Fibroblast of pulmonary artery (primary cell): Measurements from ENCODE around the gene BCL10.

Experiments used
- DNase-seq: peaks from one replicate; pipeline ENCODE4 v3.0.0-alpha.2; 2010; ENCODE audit warnings: low read depth
- H3K4me3 ChIP-seq: replicated peaks from 2 replicates; pipeline ENCODE4 v1.5.1; 2011; ENCODE audit warnings: low read depth, mild to moderate bottlenecking, control low read depth, low read length, moderate library complexity
- TF ChIP-seq, protein P1 (sequence below): IDR thresholded peaks from 2 replicates; pipeline ENCODE4 v1.5.1; 2011; ENCODE audit warnings: mild to moderate bottlenecking, control low read depth, low read length, inconsistent platforms; ENCODE audit errors: missing control alignments

The BCL10 gene

DNA sequence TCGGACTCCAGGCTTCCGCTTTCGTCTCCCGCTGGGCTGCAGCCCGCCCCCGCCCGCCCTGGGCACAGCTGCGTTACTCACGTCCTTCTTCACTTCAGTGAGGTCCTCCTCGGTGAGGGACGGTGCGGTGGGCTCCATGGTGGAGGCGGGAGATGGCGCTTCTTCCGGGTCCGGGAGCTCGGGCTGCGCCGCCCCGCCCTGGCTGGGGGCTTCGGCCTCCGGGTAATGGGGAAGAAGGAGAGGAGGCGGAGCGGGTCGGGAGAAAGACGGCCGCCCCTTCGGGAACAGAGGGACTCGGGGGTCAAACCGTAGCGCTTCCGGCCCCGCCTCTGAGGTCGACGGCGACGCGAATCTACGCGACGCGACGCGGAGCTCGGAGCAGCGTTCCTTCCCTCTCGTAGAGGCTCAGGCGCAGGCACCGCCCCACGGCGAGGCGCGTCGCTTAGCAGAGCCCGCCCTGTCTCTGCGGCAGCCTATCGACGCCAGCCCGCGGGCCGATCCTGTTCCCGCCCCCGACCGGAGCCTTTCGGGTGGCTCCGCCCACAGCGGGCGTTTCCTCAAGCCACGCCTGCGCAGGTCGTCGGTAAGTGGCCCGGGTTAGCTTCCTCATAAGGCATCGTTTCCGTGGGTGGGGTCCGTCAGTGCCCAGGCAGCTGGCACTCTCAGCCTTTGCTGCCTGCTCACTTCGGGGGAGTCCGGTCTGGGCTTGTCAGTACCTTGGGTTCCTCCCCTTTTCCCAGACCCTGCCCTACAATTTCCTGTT lies at the start of gene BCL10:
BCL10 (minus strand) TSS at position 418 of the 763 bp plus-strand sequence; CDS start at position 138, 280 bp downstream.
- H3K4me3 ChIP-seq: peak within 1 kb of the TSS; percentile 86
- DNase-seq: peak; percentile 98
- TF ChIP-seq, protein P1, sequence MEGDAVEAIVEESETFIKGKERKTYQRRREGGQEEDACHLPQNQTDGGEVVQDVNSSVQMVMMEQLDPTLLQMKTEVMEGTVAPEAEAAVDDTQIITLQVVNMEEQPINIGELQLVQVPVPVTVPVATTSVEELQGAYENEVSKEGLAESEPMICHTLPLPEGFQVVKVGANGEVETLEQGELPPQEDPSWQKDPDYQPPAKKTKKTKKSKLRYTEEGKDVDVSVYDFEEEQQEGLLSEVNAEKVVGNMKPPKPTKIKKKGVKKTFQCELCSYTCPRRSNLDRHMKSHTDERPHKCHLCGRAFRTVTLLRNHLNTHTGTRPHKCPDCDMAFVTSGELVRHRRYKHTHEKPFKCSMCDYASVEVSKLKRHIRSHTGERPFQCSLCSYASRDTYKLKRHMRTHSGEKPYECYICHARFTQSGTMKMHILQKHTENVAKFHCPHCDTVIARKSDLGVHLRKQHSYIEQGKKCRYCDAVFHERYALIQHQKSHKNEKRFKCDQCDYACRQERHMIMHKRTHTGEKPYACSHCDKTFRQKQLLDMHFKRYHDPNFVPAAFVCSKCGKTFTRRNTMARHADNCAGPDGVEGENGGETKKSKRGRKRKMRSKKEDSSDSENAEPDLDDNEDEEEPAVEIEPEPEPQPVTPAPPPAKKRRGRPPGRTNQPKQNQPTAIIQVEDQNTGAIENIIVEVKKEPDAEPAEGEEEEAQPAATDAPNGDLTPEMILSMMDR: no peak

DNA sequence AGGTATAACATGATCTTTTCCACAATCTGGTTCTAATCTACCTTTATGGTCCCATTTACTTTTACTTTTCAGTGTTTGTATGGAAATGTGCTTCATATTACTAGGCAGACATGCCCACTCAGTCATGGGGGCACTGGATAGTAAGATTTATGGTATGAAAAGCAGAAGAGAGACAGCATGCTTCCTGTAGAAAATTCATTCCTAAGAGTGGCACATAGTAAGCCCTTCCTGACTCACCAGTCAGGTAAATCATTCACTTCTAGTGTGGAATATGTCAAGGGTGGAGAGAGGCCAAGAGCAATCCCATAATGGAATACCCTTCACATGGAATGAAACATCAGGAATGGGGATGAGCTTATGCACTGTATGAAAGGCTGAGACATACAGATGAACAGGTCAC lies 49.5 kb upstream of the BCL10 start:
- TF ChIP-seq, protein P1: no peak
- DNase-seq: no peak

DNA sequence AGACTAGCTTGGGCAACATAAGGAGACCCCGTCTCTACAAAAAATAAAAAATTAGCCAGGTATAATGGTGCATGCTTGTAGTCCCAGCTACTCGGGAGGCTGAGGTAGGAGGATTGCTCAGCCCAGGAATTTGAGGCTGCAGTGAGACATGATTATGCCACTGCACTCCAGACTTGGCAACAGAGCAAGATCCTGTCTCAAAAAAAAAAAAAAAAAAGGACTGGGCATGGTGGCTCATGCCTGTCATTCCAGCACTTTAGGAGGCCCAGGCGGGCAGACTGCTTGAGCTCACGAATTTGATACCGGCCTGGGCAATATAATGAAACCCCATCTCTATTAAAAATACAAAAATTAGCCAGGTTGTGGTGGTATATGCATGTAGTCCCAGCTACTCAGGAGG lies 47.3 kb upstream of the BCL10 start:
- TF ChIP-seq, protein P1: no peak
- H3K4me3 ChIP-seq: no peak overlapping the region
- no peak for DNase-seq

More for the DNA sequence above, 49.5 kb upstream of the BCL10 start:
- no peak overlapping the region for H3K4me3 ChIP-seq

DNA sequence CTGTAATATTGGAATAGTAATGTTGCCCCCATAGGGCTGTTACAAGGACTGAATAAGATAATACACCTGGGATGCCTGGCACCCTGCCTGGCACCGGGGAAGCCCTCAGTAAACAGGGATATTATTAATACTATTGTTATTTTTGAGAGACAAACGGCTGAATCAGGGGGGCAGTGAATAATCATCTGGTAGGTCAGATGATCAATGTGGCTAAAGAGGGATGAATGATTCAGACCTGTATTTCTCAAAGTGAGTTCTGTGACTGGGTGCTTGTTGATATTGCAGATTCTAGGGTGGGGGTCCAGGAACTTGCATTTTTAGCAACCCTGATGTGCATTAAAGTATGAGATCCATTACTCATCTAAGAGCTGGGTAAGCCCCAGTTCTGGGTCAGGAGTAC lies 46.2 kb upstream of the BCL10 start:
- no peak for DNase-seq
- TF ChIP-seq, protein P1: no peak
- no peak overlapping the region for H3K4me3 ChIP-seq

DNA sequence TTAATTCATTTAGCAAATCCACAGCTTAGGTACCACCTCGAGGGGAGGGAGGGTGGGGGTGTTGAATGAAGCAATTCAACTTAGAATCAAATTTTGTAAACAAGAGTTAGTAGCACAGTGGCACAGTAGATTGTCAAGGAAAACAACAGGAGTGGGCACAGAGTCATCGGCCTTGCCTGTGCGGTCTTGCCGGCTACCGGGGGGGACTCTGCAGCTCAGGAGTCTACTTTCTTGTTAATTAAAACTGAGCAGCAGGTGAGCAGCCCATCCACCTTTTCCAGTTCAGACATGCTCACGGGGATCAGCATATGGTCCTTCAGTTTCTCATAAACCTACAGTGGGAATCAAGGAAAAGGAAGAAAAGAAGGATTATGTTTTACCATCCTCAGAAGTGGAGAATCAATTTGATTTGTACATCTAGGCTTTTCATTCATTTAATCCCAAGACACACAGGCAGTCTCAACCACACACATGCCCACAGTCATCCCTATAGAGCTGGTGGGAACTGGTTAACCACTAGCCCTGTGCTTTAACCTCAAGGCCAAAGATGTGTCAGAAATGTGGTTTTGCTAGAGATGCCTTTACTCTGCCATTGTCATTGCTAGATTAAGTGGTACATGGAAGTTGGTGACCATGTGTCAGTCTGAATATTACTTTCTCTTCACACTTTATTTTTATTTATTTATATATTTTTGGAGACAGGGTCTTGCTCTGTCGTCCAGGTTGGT lies 45.0 kb upstream of the BCL10 start:
- no peak for DNase-seq
- H3K4me3 ChIP-seq: no peak overlapping the region
- TF ChIP-seq, protein P1: no peak

DNA sequence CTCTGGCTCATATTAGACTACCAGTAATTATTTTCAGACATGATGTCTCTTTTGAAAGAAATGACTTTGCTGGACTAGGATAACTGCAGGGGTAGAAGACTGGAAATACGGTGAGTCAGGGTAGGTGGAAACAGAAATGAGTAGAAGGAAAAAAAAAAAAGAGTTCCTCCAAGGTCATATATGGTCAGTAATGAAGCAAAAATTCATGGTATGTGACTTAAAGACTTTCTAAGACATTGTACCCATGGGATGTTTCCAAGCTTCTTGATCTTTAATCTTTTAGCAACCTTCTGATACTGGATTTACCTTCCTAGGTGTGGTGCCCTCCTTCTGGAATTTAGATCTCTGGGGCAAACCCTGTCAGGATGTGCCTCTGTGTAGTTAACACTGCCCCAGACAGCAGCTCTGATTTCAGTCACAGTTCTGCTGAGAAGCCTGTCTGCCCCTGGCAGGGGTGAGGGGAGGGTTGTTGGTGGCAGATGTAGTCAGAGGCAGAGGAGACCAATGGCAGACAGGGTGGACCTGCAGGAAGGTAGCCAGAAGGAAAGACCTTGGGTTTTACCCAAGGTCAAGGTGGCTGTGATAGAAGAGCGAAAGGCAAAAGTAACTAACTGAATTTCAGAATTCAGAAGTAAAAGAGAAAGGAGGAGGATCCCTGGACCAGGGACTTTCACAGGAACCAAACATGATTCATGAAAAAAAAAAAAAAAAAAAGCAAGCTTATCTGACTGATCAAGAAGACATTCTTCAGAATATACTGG lies 44.1 kb upstream of the BCL10 start:
- peak; percentile 73 for DNase-seq
- H3K4me3 ChIP-seq: no peak overlapping the region
- TF ChIP-seq, protein P1: no peak
